Transverse colon (tissue), 4 donors: ENCODE results near the gene BICDL2.

Experiments
- CTCF ChIP-seq, 5 experiments: fragments of 200-600 bp in 3 of 5; fragments of 450-650 bp in 2 of 5; sonication (generic) in 3 of 5; IDR thresholded peaks; 1 replicate in 2 of 5; 2 replicates in 3 of 5; pipeline ENCODE4 v1.5.1; 2016 to 2017; ENCODE audit warnings: antibody characterized with exemption in 5 of 5, inconsistent platforms in 3 of 5, mild to moderate bottlenecking in 2 of 5, moderate library complexity in 1 of 5
- EP300 ChIP-seq: sonication (generic); formaldehyde crosslinking; IDR thresholded peaks from one replicate; pipeline ENCODE4 v1.6.1; 2017; ENCODE audit warnings: antibody characterized with exemption, low read depth
- POLR2A ChIP-seq: fragments of 450-650 bp; IDR thresholded peaks from one replicate; pipeline ENCODE4 v1.6.1; 2016; ENCODE audit warnings: antibody characterized with exemption, mild to moderate bottlenecking, moderate library complexity
- POLR2AphosphoS5 ChIP-seq, 3 donors: sonication (generic); formaldehyde crosslinking; IDR thresholded peaks; one replicate each; pipeline ENCODE4 v1.6.1; 2016; ENCODE audit warnings: antibody characterized with exemption in 3 of 3

GRCh38 chr16:3080024-3080423, 43.3 kb upstream of the BICDL2 start:
- TF ChIP-seq CTCF (IDR thresholded peaks at IDR 0.05), result no peak
- no peak for TF ChIP-seq EP300
- no peak for TF ChIP-seq POLR2A
- TF ChIP-seq POLR2AphosphoS5 (IDR thresholded peaks at IDR 0.05), result no peak
